ENCODE results near the gene PLCH1.
"Not testable (repeated sequence)": the region's sequence is repeated elsewhere in the genome, so short reads cannot be mapped to it uniquely, and the experiment has no call there.

PLCH1 gene

DNA sequence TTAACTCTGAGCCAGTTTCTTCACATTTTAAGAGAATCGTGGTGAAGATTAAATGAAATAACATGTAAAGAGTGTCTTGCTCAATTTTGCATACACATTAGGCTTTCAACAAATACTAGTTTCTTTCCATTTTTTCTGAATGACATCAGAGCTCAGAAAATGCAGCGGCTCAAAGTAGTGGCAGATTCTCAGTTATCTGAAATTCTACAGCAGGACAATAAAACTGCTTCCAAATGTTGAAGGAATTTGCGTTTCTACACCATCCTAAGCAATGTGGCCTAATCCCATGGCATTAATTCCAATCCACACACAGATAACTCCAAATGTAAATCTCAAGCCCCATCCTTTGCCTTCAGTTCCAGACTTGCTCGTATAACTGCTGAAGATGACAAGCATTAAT lies 115.8 kb downstream of the PLCH1 start:
- no peak for DNase-seq (ENCODE audit: low read depth)

DNA sequence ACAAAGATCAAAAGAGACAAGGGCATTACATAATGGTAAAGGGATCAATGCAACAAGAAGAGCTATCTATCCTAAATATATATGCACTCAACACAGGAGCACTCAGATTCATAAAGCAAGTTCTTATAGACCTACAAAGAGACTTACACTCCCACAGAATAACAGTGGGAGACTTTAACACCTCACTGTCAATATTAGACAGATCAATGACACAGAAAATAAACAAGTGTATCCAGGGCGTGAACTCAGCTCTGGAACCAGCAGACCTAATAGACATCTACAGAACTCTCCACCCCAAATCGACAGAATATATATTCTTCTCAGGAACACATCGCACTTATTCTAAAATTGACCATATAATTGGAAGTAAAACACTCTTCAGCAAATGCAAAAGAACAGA lies 122.2 kb downstream of the PLCH1 start:
- not testable (repeated sequence) for H3K4me3 ChIP-seq (ENCODE audit: low read length); DNase-seq (ENCODE audit: low read depth)

More for the DNA sequence above, 115.8 kb downstream of the PLCH1 start:
- H3K4me3 ChIP-seq (ENCODE audit: low read length): no peak overlapping the region
- TF ChIP-seq, protein P1, sequence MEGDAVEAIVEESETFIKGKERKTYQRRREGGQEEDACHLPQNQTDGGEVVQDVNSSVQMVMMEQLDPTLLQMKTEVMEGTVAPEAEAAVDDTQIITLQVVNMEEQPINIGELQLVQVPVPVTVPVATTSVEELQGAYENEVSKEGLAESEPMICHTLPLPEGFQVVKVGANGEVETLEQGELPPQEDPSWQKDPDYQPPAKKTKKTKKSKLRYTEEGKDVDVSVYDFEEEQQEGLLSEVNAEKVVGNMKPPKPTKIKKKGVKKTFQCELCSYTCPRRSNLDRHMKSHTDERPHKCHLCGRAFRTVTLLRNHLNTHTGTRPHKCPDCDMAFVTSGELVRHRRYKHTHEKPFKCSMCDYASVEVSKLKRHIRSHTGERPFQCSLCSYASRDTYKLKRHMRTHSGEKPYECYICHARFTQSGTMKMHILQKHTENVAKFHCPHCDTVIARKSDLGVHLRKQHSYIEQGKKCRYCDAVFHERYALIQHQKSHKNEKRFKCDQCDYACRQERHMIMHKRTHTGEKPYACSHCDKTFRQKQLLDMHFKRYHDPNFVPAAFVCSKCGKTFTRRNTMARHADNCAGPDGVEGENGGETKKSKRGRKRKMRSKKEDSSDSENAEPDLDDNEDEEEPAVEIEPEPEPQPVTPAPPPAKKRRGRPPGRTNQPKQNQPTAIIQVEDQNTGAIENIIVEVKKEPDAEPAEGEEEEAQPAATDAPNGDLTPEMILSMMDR (IDR thresholded peaks at IDR 0.05; ENCODE audit: insufficient read depth, low read depth, low read length, missing control alignments): no peak

DNA sequence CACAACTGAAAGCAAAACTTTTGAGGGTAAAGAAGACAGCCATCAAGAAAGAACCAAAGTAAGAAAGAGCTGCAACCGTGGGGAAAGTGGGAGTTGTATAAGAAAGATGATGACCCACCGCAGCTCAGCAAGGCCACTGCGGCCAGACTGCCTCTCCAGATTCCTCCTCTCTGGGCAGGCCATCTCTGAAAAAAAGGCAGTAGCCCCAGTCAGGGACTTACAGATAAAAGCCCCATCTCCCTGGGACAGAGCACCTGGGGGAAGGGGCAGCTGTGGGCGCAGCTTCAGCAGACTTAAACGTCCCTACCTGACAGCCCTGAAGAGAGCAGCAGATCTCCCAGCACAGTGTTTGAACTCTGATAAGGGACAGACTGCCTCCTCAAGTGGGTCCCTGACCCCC lies 124.3 kb downstream of the PLCH1 start:
- H3K4me3 ChIP-seq (ENCODE audit: low read length); DNase-seq (ENCODE audit: low read depth): not testable (repeated sequence)

DNA sequence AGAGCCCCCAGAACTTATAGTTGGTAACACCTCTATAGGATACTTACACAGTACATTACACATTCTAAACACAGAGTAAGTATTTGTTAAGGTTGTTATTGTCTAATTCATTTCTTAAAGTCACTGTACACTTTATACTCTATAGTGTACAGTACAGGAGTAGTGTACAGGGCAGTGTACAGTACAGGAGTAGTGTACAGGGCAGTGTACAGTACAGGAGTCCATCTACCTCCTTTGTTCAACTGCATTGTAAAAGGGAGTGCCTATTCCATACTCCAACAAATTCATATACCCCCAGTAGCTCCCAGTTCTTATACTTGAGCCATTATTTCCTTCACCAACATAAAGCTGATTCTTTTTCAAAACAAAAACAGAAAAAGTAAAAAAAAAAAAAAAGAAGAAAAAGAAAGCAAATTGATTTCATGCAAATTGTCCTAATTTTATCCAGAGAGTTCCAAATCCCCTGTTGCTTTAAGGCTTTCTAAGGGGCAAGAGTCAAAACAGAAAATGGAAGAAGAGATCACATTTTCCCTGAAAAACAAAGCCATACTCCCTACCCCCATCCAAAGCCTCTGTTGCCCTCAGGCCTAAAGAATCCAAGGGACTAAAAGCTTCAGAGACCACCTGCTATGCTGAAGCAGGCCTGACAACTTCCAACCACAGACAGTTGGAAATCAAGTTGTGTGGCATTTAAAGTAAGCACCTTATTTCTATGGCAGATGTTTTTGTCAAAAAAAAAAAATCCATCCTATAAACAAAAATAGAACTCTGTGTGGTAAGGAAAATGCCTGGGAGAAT lies 125.6 kb downstream of the PLCH1 start:
- no peak for DNase-seq (ENCODE audit: low read depth)
- TF ChIP-seq, protein P1 (IDR thresholded peaks at IDR 0.05; ENCODE audit: insufficient read depth, low read depth, low read length, missing control alignments): no peak
- no peak overlapping the region for H3K4me3 ChIP-seq (ENCODE audit: low read length)

DNA sequence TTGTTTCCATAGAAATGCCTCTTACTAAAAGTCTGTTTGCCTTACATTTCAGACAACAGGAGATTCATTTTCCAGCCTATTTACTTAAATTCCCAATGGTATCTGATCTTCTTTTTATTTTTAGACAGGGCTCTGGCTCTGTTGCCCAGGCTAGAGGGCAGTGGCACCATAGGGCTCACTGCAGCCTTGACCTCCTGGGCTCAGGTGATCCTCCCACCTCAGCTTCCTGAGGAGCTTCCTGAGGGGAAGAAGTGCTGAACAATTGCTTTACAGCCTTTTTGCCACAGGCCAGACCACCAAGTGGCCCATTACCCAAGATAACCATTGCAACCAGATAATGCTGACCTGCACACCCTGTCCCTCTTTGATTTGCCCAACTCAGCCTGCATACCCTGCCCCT lies 126.3 kb downstream of the PLCH1 start:
- TF ChIP-seq, protein P1 (IDR thresholded peaks at IDR 0.05; ENCODE audit: insufficient read depth, low read depth, low read length, missing control alignments): no peak
- H3K4me3 ChIP-seq (ENCODE audit: low read length): no peak overlapping the region
- DNase-seq (ENCODE audit: low read depth): no peak

DNA sequence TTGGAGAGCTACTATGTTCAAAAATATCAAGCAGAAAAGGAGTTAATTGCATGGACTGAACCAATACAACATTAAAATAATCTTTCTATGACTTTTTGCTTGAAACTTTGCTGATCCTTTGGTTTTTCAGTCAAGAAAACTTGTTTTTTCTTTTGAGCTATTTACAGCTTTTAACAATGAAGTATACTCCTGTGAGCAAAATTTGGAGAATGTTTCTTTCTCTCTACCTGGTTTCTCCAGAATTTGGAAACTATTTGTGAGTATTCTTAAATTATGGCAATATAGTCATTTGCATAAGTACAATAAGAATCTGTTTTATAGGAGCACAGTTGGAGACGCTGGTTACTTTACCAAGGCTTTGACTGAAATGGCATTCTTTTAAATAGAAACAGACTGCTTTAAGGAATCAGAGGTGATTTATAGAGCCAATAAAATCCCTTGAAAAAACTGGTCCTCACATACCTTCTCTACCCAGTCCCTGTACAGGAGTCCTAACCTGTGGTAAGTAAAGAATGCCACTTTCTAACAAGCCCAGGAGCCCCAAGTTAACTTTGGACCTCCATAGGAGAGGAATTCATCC lies 127.4 kb downstream of the PLCH1 start:
- TF ChIP-seq, protein P1 (IDR thresholded peaks at IDR 0.05; ENCODE audit: insufficient read depth, low read depth, low read length, missing control alignments): no peak
- no peak for DNase-seq (ENCODE audit: low read depth)
- no peak overlapping the region for H3K4me3 ChIP-seq (ENCODE audit: low read length)

DNA sequence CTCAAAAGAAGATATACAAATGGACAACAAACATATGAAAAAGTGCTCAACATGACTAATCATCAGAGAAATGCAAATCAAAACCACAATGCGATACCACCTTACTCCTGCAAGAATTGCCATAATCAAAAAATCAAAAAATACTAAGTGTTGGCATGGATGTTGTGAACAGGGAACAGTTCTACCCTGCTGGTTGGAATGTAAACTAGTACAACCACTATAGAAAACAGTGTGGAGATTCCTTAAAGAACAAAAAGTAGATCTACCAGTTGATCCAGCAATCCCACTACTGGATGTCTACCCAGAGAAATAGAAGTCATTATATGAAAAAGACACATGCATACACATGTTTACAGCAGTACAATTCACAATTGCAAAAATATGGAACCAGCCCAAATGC lies 129.7 kb downstream of the PLCH1 start:
- not testable (repeated sequence) for H3K4me3 ChIP-seq (ENCODE audit: low read length); DNase-seq (ENCODE audit: low read depth)

DNA sequence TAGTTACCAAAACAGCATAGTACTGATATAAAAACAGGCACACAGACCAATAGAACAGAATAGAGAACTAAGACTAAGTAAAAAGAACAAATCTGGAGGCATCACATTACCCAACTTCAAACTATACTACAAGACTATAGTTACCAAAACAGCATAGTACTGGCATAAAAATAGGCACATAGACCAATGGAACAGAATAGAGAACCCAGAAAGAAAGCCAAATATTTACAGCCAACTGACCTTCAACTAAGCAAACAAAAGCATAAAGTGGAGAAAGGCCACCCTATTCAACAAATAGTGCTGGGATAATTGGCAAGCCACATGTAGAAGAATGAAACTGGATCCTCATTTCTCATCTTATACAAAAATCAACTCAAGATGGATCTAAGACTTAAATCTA lies 130.5 kb downstream of the PLCH1 start:
- not testable (repeated sequence) for DNase-seq (ENCODE audit: low read depth); H3K4me3 ChIP-seq (ENCODE audit: low read length)

DNA sequence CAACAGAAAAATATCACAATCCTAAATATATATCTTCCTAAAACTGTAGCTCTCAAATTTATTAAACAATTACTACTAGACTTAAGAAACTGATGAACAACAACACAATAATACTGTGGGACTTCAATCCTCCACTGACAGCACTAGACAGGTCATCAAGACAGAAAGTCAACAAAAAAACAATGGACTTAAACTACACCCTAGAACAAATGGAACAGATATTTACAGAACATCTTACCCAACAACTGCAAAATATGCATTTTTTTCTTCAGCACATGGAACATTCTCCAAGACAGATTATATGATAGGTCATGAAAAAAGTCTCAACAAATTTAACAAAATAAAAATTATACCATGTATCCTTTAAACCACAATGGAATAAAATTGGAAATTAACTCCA lies 133.4 kb downstream of the PLCH1 start:
- H3K4me3 ChIP-seq (ENCODE audit: low read length): no peak overlapping the region
- TF ChIP-seq, protein P1 (IDR thresholded peaks at IDR 0.05; ENCODE audit: insufficient read depth, low read depth, low read length, missing control alignments): no peak
- no peak for DNase-seq (ENCODE audit: low read depth)

Measured in epithelial cell of esophagus (primary cell).